Memory B cell (primary cell): Measurements from ENCODE around the gene CRAMP1.
"Not testable (repeated sequence)": the region's sequence is repeated elsewhere in the genome, so short reads cannot be mapped to it uniquely, and the experiment has no call there.

Experiments used
- ATAC-seq: fragments of 150-1000 bp; cut with Tn5 transposase; 2 replicates; pipeline ENCODE4 v1.10.0; 2021; ENCODE audit warnings: low read depth, mild to moderate bottlenecking, moderate library complexity
- DNase-seq, 2 donors: peaks; one replicate each; pipeline ENCODE4 v3.0.0; 2022; ENCODE audit warnings: low spot score in 2 of 2
- H3K27ac Mint-ChIP-seq: one replicate; pipeline ENCODE4 v1.8.0; 2022; ENCODE audit warnings: mild to moderate bottlenecking, moderate library complexity, mixed read lengths
- H3K27me3 Mint-ChIP-seq: one replicate; pipeline ENCODE4 v1.8.0; 2022; ENCODE audit warnings: mixed read lengths
- H3K36me3 Mint-ChIP-seq: one replicate; pipeline ENCODE4 v1.8.0; 2022; ENCODE audit warnings: mild to moderate bottlenecking, mixed read lengths
- H3K4me1 Mint-ChIP-seq: one replicate; pipeline ENCODE4 v1.8.0; 2022; ENCODE audit warnings: mixed read lengths
- H3K4me3 Mint-ChIP-seq: one replicate; pipeline ENCODE4 v1.8.0; 2022; ENCODE audit warnings: mild to moderate bottlenecking, moderate library complexity, mixed read lengths
- H3K9me3 Mint-ChIP-seq: one replicate; pipeline ENCODE4 v1.8.0; 2022; ENCODE audit warnings: mixed read lengths

CRAMP1 gene

GRCh38 chr16:1701216-1701878, 89.2 kb downstream of the CRAMP1 start:
- Mint-ChIP-seq H3K27ac (no peak overlapping the region), H3K36me3 (peaks cover 21% of the 10 kb centered on the region), H3K27me3 (no peaks in the 10 kb centered on the region), H3K4me3 (no peak overlapping the region), H3K4me1 (no peaks in the 10 kb centered on the region), H3K9me3 (no peaks in the 10 kb centered on the region)
- ATAC-seq (no peak), DNase-seq (no peak)

GRCh38 chr16:1705324-1705687, 93.1 kb downstream of the CRAMP1 start:
- ATAC-seq, result peak; percentile 17
- not testable (repeated sequence) for H3K27me3 Mint-ChIP-seq, H3K9me3 Mint-ChIP-seq, DNase-seq, H3K36me3 Mint-ChIP-seq, H3K4me1 Mint-ChIP-seq
- H3K27ac Mint-ChIP-seq, result peak overlapping the region; percentile 94
- peak overlapping the region; percentile 94 for H3K4me3 Mint-ChIP-seq

- H3K9me3 Mint-ChIP-seq, result no peaks in the 10 kb centered on the region
- H3K27ac Mint-ChIP-seq, result peak within 1 kb of the TSS; percentile 94
- H3K4me1 Mint-ChIP-seq, result peaks cover 6% of the 10 kb centered on the region
- no peaks in the 10 kb centered on the region for H3K27me3 Mint-ChIP-seq
- H3K36me3 Mint-ChIP-seq, result peaks cover 5% of the 10 kb centered on the region
- ATAC-seq (peak; percentile 83), DNase-seq (peak; percentile 100)
- peak within 1 kb of the TSS; percentile 94 for H3K4me3 Mint-ChIP-seq
Observed at GRCh38 chr16:1705688-1706385, 93.7 kb downstream of the CRAMP1 start, which contains the start of gene MAPK8IP3. Gene MAPK8IP3 (plus strand): TSS chr16:1706195. CDS start chr16:1706340, 145 bp downstream.

- peaks cover 2% of the 10 kb centered on the region for H3K36me3 Mint-ChIP-seq
- H3K4me3 Mint-ChIP-seq, result peak overlapping the region; percentile 94
- H3K27me3 Mint-ChIP-seq, result no peaks in the 10 kb centered on the region
- DNase-seq (no peak), ATAC-seq (peak; percentile 42)
- H3K9me3 Mint-ChIP-seq, result no peaks in the 10 kb centered on the region
- H3K27ac Mint-ChIP-seq, result peak overlapping the region; percentile 94
- H3K4me1 Mint-ChIP-seq, result peaks cover 8% of the 10 kb centered on the region
Observed at GRCh38 chr16:1706386-1707192, 94.4 kb downstream of the CRAMP1 start.

- ATAC-seq (no peak), DNase-seq (no peak)
- peak overlapping the region; percentile 87 for H3K4me3 Mint-ChIP-seq
- H3K27me3 Mint-ChIP-seq, result no peaks in the 10 kb centered on the region
- H3K9me3 Mint-ChIP-seq, result no peaks in the 10 kb centered on the region
- peak overlapping the region; percentile 94 for H3K27ac Mint-ChIP-seq
- peaks cover 4% of the 10 kb centered on the region for H3K36me3 Mint-ChIP-seq
- H3K4me1 Mint-ChIP-seq, result peaks cover 10% of the 10 kb centered on the region
Observed at GRCh38 chr16:1707193-1707790, 95.1 kb downstream of the CRAMP1 start.

GRCh38 chr16:1708083-1708767, 96.1 kb downstream of the CRAMP1 start:
- peak overlapping the region; percentile 87 for H3K4me3 Mint-ChIP-seq
- peak overlapping the region; percentile 94 for H3K27ac Mint-ChIP-seq
- H3K4me1 Mint-ChIP-seq, result peaks cover 12% of the 10 kb centered on the region
- H3K27me3 Mint-ChIP-seq, result no peaks in the 10 kb centered on the region
- no peak for ATAC-seq
- no peaks in the 10 kb centered on the region for H3K9me3 Mint-ChIP-seq
- peaks cover 3% of the 10 kb centered on the region for H3K36me3 Mint-ChIP-seq
- DNase-seq, result no peak

GRCh38 chr16:1708768-1709180, 96.6 kb downstream of the CRAMP1 start:
- Mint-ChIP-seq H3K27ac (no peak overlapping the region), H3K4me1 (peaks cover 16% of the 10 kb centered on the region), H3K4me3 (no peak overlapping the region), H3K36me3 (peaks cover 3% of the 10 kb centered on the region), H3K27me3 (no peaks in the 10 kb centered on the region), H3K9me3 (no peaks in the 10 kb centered on the region)
- ATAC-seq (no peak), DNase-seq (no peak)

GRCh38 chr16:1709356-1709755, 97.2 kb downstream of the CRAMP1 start:
- DNase-seq (no peak), ATAC-seq (no peak)
- Mint-ChIP-seq H3K27me3 (no peaks in the 10 kb centered on the region), H3K27ac (peak overlapping the region; percentile 67), H3K4me3 (no peak overlapping the region), H3K9me3 (no peaks in the 10 kb centered on the region), H3K36me3 (peaks cover 3% of the 10 kb centered on the region), H3K4me1 (peaks cover 21% of the 10 kb centered on the region)

- Mint-ChIP-seq H3K4me1 (peaks cover 29% of the 10 kb centered on the region), H3K27ac (peak overlapping the region; percentile 99), H3K27me3 (no peaks in the 10 kb centered on the region), H3K9me3 (no peaks in the 10 kb centered on the region), H3K36me3 (peaks cover 6% of the 10 kb centered on the region), H3K4me3 (no peak overlapping the region)
- ATAC-seq (no peak), DNase-seq (no peak)
Observed at GRCh38 chr16:1710811-1711507, 98.8 kb downstream of the CRAMP1 start.

- H3K4me1 Mint-ChIP-seq, result peaks cover 27% of the 10 kb centered on the region
- ATAC-seq, result no peak
- no peak for DNase-seq
- peak overlapping the region; percentile 99 for H3K27ac Mint-ChIP-seq
- no peaks in the 10 kb centered on the region for H3K27me3 Mint-ChIP-seq
- H3K36me3 Mint-ChIP-seq, result peaks cover 6% of the 10 kb centered on the region
- H3K4me3 Mint-ChIP-seq, result peak overlapping the region; percentile 79
- H3K9me3 Mint-ChIP-seq, result no peaks in the 10 kb centered on the region
Observed at GRCh38 chr16:1712791-1713261, 100.7 kb downstream of the CRAMP1 start.

- no peak for DNase-seq
- ATAC-seq, result no peak
- Mint-ChIP-seq H3K36me3 (peaks cover 6% of the 10 kb centered on the region), H3K27me3 (no peaks in the 10 kb centered on the region), H3K4me3 (peak overlapping the region; percentile 79), H3K9me3 (no peaks in the 10 kb centered on the region), H3K27ac (peak overlapping the region; percentile 99), H3K4me1 (peaks cover 25% of the 10 kb centered on the region)
Observed at GRCh38 chr16:1713331-1713730, 101.2 kb downstream of the CRAMP1 start.

- H3K4me3 Mint-ChIP-seq, result peak overlapping the region; percentile 79
- peak; percentile 89 for ATAC-seq
Observed at GRCh38 chr16:1713933-1714332, 101.8 kb downstream of the CRAMP1 start.

GRCh38 chr16:1715220-1715619, 103.1 kb downstream of the CRAMP1 start:
- ATAC-seq, result no peak
- H3K36me3 Mint-ChIP-seq, result peaks cover 6% of the 10 kb centered on the region
- no peak for DNase-seq
- H3K4me3 Mint-ChIP-seq, result peak overlapping the region; percentile 54
- H3K27ac Mint-ChIP-seq, result peak overlapping the region; percentile 99
- peaks cover 31% of the 10 kb centered on the region for H3K4me1 Mint-ChIP-seq
- H3K27me3 Mint-ChIP-seq, result no peaks in the 10 kb centered on the region
- no peaks in the 10 kb centered on the region for H3K9me3 Mint-ChIP-seq

More at GRCh38 chr16:1713933-1714332, 101.8 kb downstream of the CRAMP1 start:
- no peaks in the 10 kb centered on the region for H3K27me3 Mint-ChIP-seq
- DNase-seq, result peak; percentile 78 to 88
- H3K9me3 Mint-ChIP-seq, result no peaks in the 10 kb centered on the region
- peaks cover 6% of the 10 kb centered on the region for H3K36me3 Mint-ChIP-seq
- peak overlapping the region; percentile 99 for H3K27ac Mint-ChIP-seq
- H3K4me1 Mint-ChIP-seq, result peaks cover 25% of the 10 kb centered on the region
